ENCODE data around the gene ERVV-1.
"Not testable (repeated sequence)": the region's sequence is repeated elsewhere in the genome, so short reads cannot be mapped to it uniquely, and the experiment has no call there.

Gene ERVV-1, protein sequence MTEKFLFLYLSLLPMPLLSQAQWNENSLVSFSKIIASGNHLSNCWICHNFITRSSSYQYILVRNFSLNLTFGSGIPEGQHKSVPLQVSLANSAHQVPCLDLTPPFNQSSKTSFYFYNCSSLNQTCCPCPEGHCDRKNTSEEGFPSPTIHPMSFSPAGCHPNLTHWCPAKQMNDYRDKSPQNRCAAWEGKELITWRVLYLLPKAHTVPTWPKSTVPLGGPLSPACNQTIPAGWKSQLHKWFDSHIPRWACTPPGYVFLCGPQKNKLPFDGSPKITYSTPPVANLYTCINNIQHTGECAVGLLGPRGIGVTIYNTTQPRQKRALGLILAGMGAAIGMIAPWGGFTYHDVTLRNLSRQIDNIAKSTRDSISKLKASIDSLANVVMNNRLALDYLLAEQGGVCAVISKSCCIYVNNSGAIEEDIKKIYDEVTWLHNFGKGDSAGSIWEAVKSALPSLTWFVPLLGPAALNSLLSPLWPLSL

DNA sequence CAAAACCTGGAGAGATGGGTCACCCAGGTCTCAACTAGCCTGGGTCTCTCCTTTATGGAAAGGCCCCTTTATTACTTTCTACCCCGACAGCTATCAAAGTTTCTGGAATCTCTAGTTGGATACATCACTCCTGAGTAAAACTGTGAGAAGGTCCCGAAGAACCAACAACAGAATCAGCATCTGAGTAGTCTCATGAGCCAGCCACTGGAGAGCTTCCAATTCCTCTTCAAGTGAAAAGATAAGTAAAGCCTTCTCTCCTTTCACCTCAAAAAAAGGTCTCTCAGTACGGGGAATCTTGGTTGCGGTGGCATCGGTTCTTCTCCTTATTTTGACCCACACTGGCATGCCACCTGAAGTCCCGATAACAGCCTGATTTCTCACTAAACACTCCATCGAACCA, at the start of gene ERVV-1:
ERVV-1 (plus strand) TSS at position 301 of the 400 bp plus-strand sequence. CDS start 170 bp downstream, outside the sequence.
- no peak within 1 kb of the TSS for H3K4me3 ChIP-seq (ENCODE audit: low read depth, low read length)
- no peak for DNase-seq (ENCODE audit: low read depth, low spot score)
- TF ChIP-seq, protein P1, sequence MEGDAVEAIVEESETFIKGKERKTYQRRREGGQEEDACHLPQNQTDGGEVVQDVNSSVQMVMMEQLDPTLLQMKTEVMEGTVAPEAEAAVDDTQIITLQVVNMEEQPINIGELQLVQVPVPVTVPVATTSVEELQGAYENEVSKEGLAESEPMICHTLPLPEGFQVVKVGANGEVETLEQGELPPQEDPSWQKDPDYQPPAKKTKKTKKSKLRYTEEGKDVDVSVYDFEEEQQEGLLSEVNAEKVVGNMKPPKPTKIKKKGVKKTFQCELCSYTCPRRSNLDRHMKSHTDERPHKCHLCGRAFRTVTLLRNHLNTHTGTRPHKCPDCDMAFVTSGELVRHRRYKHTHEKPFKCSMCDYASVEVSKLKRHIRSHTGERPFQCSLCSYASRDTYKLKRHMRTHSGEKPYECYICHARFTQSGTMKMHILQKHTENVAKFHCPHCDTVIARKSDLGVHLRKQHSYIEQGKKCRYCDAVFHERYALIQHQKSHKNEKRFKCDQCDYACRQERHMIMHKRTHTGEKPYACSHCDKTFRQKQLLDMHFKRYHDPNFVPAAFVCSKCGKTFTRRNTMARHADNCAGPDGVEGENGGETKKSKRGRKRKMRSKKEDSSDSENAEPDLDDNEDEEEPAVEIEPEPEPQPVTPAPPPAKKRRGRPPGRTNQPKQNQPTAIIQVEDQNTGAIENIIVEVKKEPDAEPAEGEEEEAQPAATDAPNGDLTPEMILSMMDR (IDR thresholded peaks at IDR 0.05; ENCODE audit: low read depth, low read length) = no peak
- in situ Hi-C loops (cut with HindIII; ENCODE audit: low sequenced_read_pairs) = no loop called here

DNA sequence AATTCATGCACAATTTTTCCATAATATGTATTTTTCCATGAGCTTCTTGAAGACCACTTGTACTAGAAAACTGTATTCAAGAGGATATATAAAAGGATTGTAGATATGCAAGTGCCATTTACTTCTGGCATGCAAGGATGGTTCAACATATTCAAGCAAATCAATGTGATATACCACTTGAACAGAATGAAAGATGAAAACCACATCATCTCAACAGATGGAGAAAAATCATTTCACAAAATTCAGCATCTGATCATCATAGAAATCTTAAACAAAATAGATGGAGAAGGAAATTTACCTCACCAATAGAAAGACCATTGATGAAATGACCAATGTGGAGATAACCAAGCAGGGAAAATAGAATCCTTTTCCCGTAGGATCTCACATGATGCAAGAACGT, 45.9 kb upstream of the ERVV-1 start:
- no peak for DNase-seq (ENCODE audit: low read depth, low spot score)
- H3K4me3 ChIP-seq (ENCODE audit: low read depth, low read length) = no peak overlapping the region
- TF ChIP-seq, protein P1 (IDR thresholded peaks at IDR 0.05; ENCODE audit: low read depth, low read length) = no peak
- in situ Hi-C loops (cut with HindIII; ENCODE audit: low sequenced_read_pairs) = no loop called here

DNA sequence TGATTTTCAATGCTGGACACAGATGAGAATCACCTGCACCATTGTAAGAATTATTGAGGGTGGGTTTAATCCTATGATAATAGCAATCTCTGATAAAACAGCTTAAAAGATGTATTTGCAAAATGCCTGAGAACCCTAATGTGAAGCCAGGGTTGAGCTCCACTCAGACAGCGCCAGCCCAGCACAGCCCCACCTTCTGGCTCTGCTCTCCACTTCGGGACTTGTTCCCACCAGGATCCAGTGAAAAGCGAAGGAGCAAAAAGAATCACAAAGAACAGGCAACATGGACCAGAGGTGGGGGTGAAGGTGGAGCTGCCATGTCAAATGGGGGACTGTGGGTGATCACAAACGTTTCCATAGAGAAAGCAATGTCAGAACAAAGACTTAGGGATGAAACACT, 32.4 kb upstream of the ERVV-1 start:
- H3K4me3 ChIP-seq (ENCODE audit: low read depth, low read length) = no peak overlapping the region
- no peak for DNase-seq (ENCODE audit: low read depth, low spot score)
- TF ChIP-seq, protein P1 (IDR thresholded peaks at IDR 0.05; ENCODE audit: low read depth, low read length) = no peak
- in situ Hi-C loops (cut with HindIII; ENCODE audit: low sequenced_read_pairs) = no loop called here

DNA sequence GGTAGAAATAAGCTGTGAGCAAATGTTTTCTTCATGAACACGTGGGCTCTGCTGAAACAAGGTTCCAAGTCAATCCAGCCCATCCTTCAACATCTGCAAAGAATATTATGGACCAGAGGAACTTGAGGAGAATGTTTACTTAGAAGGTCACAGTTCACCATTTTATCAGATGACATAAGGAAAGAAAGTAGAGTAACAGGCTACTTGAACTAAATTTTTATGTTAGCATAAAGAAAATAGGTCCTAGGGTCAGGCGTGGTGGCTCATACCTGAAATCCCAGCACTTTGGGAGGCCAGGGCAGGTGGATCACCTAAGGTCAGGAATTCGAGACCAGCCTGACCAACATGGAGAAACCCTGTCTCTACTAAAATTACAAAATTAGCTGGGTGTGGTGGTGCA, 30.6 kb upstream of the ERVV-1 start:
- H3K4me3 ChIP-seq (ENCODE audit: low read depth, low read length); DNase-seq (ENCODE audit: low read depth, low spot score); in situ Hi-C loops (cut with HindIII; ENCODE audit: low sequenced_read_pairs): not testable (repeated sequence)

DNA sequence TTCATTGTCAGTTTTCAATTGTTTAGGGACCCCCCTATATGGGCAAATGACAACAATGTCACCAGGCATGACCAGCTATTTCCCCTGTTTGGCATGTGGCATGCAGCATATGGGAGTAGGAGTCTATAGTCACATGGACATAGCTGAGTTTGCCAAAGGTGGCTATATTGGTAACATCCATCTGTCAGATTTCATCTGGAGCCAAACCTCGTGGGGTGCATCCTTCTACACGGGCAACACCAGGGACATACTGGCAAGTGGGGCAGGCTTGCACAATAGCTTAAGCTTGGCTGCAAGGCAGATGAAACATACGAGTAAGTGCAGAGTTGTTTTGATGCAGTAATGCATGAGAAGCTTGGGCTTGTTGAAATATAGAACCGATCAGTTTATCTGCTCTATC, 26.5 kb upstream of the ERVV-1 start:
- no peak for DNase-seq (ENCODE audit: low read depth, low spot score)

DNA sequence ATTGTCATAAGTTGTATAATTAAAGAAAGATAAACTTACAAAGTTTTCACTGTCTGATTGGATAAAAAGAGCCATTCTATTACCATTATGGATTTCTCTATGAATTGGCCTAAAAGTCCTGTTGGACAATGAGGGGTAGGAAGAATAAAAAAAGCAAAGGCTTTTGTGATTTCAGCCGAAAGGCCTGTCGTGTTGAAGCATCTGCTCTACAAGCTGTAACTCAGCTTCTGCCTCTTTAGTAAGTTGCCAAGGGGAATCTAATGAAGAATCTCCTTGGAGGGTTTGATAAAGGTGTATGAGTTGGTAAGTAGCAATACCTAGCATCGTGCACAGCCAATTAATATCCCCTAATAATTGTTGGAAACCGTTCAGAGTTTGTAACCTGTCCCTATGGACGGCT, 25.2 kb upstream of the ERVV-1 start:
- in situ Hi-C loops (cut with HindIII; ENCODE audit: low sequenced_read_pairs) = no loop called here
- TF ChIP-seq, protein P1 (IDR thresholded peaks at IDR 0.05; ENCODE audit: low read depth, low read length) = no peak
- H3K4me3 ChIP-seq (ENCODE audit: low read depth, low read length) = no peak overlapping the region
- no peak for DNase-seq (ENCODE audit: low read depth, low spot score)

More for the DNA sequence above, 26.5 kb upstream of the ERVV-1 start:
- H3K4me3 ChIP-seq (ENCODE audit: low read depth, low read length) = no peak overlapping the region
- TF ChIP-seq, protein P1 (IDR thresholded peaks at IDR 0.05; ENCODE audit: low read depth, low read length) = no peak
- in situ Hi-C loops (cut with HindIII; ENCODE audit: low sequenced_read_pairs) = no loop called here

DNA sequence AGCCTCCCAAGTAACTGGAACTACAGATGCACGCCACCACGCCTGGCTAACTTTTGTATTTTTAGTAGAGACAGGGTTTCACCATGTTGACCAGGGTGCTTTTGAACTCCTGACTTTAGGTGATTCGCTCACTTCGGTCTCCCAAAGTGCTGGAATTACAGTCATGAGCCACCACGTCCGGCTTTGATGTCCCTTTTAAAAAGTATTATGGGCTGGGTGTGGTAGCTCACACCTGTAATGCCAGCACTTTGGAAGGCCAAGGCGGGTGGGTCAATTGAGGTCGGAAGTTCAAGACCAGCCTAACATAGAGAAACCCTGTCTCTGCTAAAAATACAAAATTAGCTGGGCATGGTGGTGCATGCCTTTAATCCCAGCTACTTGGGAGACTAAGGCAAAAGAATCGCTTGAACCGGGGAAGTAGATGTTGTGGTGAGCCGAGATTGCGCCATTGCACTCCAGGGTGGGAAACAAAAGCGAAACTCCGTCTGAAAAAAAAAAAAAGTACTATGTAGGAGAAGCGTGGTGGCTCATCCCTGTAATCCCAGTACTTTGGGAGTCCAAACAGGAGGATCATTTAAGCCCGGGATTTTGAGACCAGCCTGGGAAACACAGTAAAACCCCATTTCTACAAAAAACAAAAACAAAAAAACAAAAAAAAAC, 22.8 kb upstream of the ERVV-1 start:
- DNase-seq (ENCODE audit: low read depth, low spot score) = no peak
- in situ Hi-C loops (cut with HindIII; ENCODE audit: low sequenced_read_pairs) = no loop called here
- TF ChIP-seq, protein P1 (IDR thresholded peaks at IDR 0.05; ENCODE audit: low read depth, low read length) = no peak
- no peak overlapping the region for H3K4me3 ChIP-seq (ENCODE audit: low read depth, low read length)

Data from astrocyte of the spinal cord (primary cell).